Spleen (tissue), 11 donors: ENCODE data around the gene BBS12. TPM values are rescaled to one million over a fixed set of nuclear protein-coding genes. Genes with fewer than 3 reads are reported as not detected.

ENCODE experiments used
- DNase-seq: peaks from one replicate; pipeline ENCODE4 v3.0.0-alpha.2; 2020
- H3K27ac ChIP-seq, 8 donors: fragments of 200-600 bp; sonication (generic) in 7 of 8; 1 replicate in 4 of 8; 2 replicates in 4 of 8; pipeline versions ENCODE4 v1.5.0 to v1.8.0; 2016 to 2021; ENCODE audit warnings: inconsistent platforms in 4 of 8, mild to moderate bottlenecking in 4 of 8, moderate library complexity in 1 of 8
- H3K27me3 ChIP-seq, 7 donors: fragments of 200-600 bp; sonication (generic) in 6 of 7; replicated peaks in 1 of 7; 1 replicate in 4 of 7; 2 replicates in 3 of 7; pipeline versions ENCODE4 v1.5.0 to v1.8.0; 2016 to 2021; ENCODE audit warnings: inconsistent platforms in 3 of 7, mild to moderate bottlenecking in 1 of 7
- H3K36me3 ChIP-seq, 6 donors: fragments of 200-600 bp; sonication (generic) in 5 of 6; 1 replicate in 4 of 6; 2 replicates in 2 of 6; pipeline versions ENCODE4 v1.5.0 to v1.8.0; 2016 to 2021; ENCODE audit warnings: inconsistent platforms in 2 of 6
- H3K4me1 ChIP-seq, 6 donors: fragments of 200-600 bp; sonication (generic) in 5 of 6; 1 replicate in 3 of 6; 2 replicates in 3 of 6; pipeline versions ENCODE4 v1.5.0 to v1.8.0; 2016 to 2021; ENCODE audit warnings: inconsistent platforms in 3 of 6
- H3K4me3 ChIP-seq, 8 donors: fragments of 200-600 bp; sonication (generic) in 7 of 8; 1 replicate in 4 of 8; 2 replicates in 4 of 8; pipeline versions ENCODE4 v1.5.0 to v1.8.0; 2016 to 2021; ENCODE audit warnings: inconsistent platforms in 4 of 8, mild to moderate bottlenecking in 4 of 8, moderate library complexity in 2 of 8
- H3K9me3 ChIP-seq, 8 donors: fragments of 200-600 bp; sonication (generic) in 7 of 8; 1 replicate in 4 of 8; 2 replicates in 4 of 8; pipeline versions ENCODE4 v1.5.0 to v1.8.0; 2016 to 2021; ENCODE audit warnings: inconsistent platforms in 4 of 8
- CTCF ChIP-seq, 11 experiments: fragments of 200-600 bp in 7 of 11; fragments of 450-650 bp in 4 of 11; sonication (generic) in 4 of 11; IDR thresholded peaks in 8 of 11; conservative IDR thresholded peaks in 3 of 11; 1 replicate in 7 of 11; 2 replicates in 4 of 11; pipeline versions ENCODE4 v1.4.0 to v1.8.0; 2016 to 2021; ENCODE audit warnings: antibody characterized with exemption in 11 of 11, inconsistent platforms in 4 of 11, mild to moderate bottlenecking in 1 of 11
- POLR2A ChIP-seq, 3 donors: fragments of 450-650 bp; IDR thresholded peaks; one replicate each; pipeline ENCODE4 v1.5.1; 2017; ENCODE audit warnings: antibody characterized with exemption in 3 of 3, mild to moderate bottlenecking in 1 of 3
- POLR2AphosphoS5 ChIP-seq, 3 donors: sonication (generic); formaldehyde crosslinking; IDR thresholded peaks; one replicate each; pipeline ENCODE4 v1.5.1; 2017; ENCODE audit warnings: antibody characterized with exemption in 3 of 3
- WGBS, 5 donors: extraction: QIAGEN DNeasy Blood & Tissue Kit in 3 of 5; methylation state at CpG; one replicate each; pipeline versions ENCODE4 v1.1.5 to v1.1.7; 2013 to 2018; 5-methylcytosine and 5-hydroxymethylcytosine counted together
- intact Hi-C: fragments of 100-400 bp; cut with DNase I; formaldehyde crosslinking; loops from one replicate; pipeline ENCODE4 v1.15.0; 2023; ENCODE audit warnings: low total_unique reads
- polyA plus RNA-seq, 3 donors: library from polyadenylated mRNA; stranded (reverse); fragments of 200-250 nt; gene quantifications; one replicate each; pipeline ENCODE4 v1.2.1, GENCODE V29; 2013
- total RNA-seq, 7 donors: library from RNA; depleted of rRNA in 3 of 7; stranded (reverse); fragments of >200 nt in 3 of 7; fragmentation: NEBNext Ultra II Directional in 4 of 7; extraction: Animal tissue kit (Norgen Biotek cat#: 25700) in 4 of 7; gene quantifications; one replicate each; pipeline versions ENCODE4 v1.1.0 to v1.2.1, GENCODE V29; 2016 to 2021
- donor health status: healthy with polysubstance abuse.
- donor health status: DM: no; HTN: no; CAD: no; lungs with moderate emphysema.
- donor health status: DM: no; HTN: no; CAD: no.
- donor health status: Bipolar disorder and iron deficiency.
- donor health status: healthy.
- donor health status: DM: no; HTN: no; CAD: no.
- donor health status: DM: yes; HTN: yes; CAD: no.

The BBS12 gene
- total and polyA plus RNA-seq, 10 donors, result 0.91 to 4.4 (median 2.7) TPM

GRCh38 chr4:122688529-122689140 is 43.9 kb upstream of the BBS12 start:
- H3K36me3 ChIP-seq, result no peaks in the 10 kb centered on the region
- peaks cover 0 to 10% (median 3%) of the 10 kb centered on the region in 8 donors for H3K9me3 ChIP-seq
- no peak for TF ChIP-seq POLR2AphosphoS5 (IDR thresholded peaks at IDR 0.05)
- no peak for TF ChIP-seq POLR2A (IDR thresholded peaks at IDR 0.05)
- TF ChIP-seq CTCF (IDR thresholded peaks at IDR 0.05 in 8 of 11, conservative IDR thresholded peaks at IDR 0.05 in 3 of 11), result no peak
- H3K27me3 ChIP-seq, result no peaks in the 10 kb centered on the region
- WGBS, 5 donors, result 61 to 84% (median 77%) methylated on average over 9 of the region's 9 CpGs
- intact Hi-C loops, result no loop called here
- peaks cover 0 to 4% (median 0%) of the 10 kb centered on the region in 6 donors for H3K4me1 ChIP-seq
- no peak overlapping the region for H3K27ac ChIP-seq
- peak overlapping the region in 1 of 8 donors; percentile 13 for H3K4me3 ChIP-seq
- no peak for DNase-seq

GRCh38 chr4:122689972-122690371 is 42.5 kb upstream of the BBS12 start:
- no peak overlapping the region for H3K4me3 ChIP-seq
- no peaks in the 10 kb centered on the region for H3K9me3 ChIP-seq
- H3K27ac ChIP-seq, result no peak overlapping the region
- peaks cover 0 to 4% (median 0%) of the 10 kb centered on the region in 6 donors for H3K4me1 ChIP-seq
- intact Hi-C loops, result no loop called here
- H3K36me3 ChIP-seq, result no peaks in the 10 kb centered on the region
- no peak for TF ChIP-seq CTCF (IDR thresholded peaks at IDR 0.05 in 8 of 11, conservative IDR thresholded peaks at IDR 0.05 in 3 of 11)
- TF ChIP-seq POLR2AphosphoS5 (IDR thresholded peaks at IDR 0.05), result no peak
- no peak for TF ChIP-seq POLR2A (IDR thresholded peaks at IDR 0.05)
- H3K27me3 ChIP-seq, result no peaks in the 10 kb centered on the region
- no peak for DNase-seq

GRCh38 chr4:122691988-122692387 is 40.5 kb upstream of the BBS12 start:
- no peaks in the 10 kb centered on the region for H3K9me3 ChIP-seq
- no peaks in the 10 kb centered on the region for H3K27me3 ChIP-seq
- H3K36me3 ChIP-seq, result no peaks in the 10 kb centered on the region
- intact Hi-C loops, result no loop called here
- no peak for DNase-seq
- 67 to 96% (median 78%) methylated on average over 4 of the region's 4 CpGs for WGBS, 5 donors
- no peak overlapping the region for H3K4me3 ChIP-seq
- H3K27ac ChIP-seq, result no peak overlapping the region
- H3K4me1 ChIP-seq, result peaks cover 0 to 4% (median 0%) of the 10 kb centered on the region in 6 donors
- TF ChIP-seq CTCF (IDR thresholded peaks at IDR 0.05 in 8 of 11, conservative IDR thresholded peaks at IDR 0.05 in 3 of 11) (no peak), POLR2AphosphoS5 (IDR thresholded peaks at IDR 0.05) (no peak), POLR2A (IDR thresholded peaks at IDR 0.05) (no peak)

- TF ChIP-seq POLR2A (IDR thresholded peaks at IDR 0.05) (no peak), POLR2AphosphoS5 (IDR thresholded peaks at IDR 0.05) (no peak), CTCF (IDR thresholded peaks at IDR 0.05 in 8 of 11, conservative IDR thresholded peaks at IDR 0.05 in 3 of 11) (no peak)
- WGBS, 5 donors, result 43 to 63% (median 61%) methylated on average over 3 of the region's 3 CpGs
- H3K4me3 ChIP-seq, result no peak overlapping the region
- peaks cover 0 to 4% (median 0%) of the 10 kb centered on the region in 6 donors for H3K4me1 ChIP-seq
- DNase-seq, result no peak
- no peaks in the 10 kb centered on the region for H3K9me3 ChIP-seq
- no peak overlapping the region for H3K27ac ChIP-seq
- H3K27me3 ChIP-seq, result no peaks in the 10 kb centered on the region
- intact Hi-C loops, result no loop called here
- H3K36me3 ChIP-seq, result no peaks in the 10 kb centered on the region
Observed at GRCh38 chr4:122692641-122693520, 39.6 kb upstream of the BBS12 start.
